Measurements from ENCODE around the gene CTNNBIP1. TPM values are rescaled to one million over a fixed set of nuclear protein-coding genes. Genes with fewer than 3 reads are reported as not detected.

Gene CTNNBIP1
- total and polyA plus RNA-seq, 9 of the 15 experiments (the other 6 are each of a cell fraction or from before 2014, with no cell fraction given), result 0.65 to 29.2 (median 14.7) TPM

GRCh38 chr1:9902060-9902452, 8.0 kb downstream of the CTNNBIP1 start:
- H3K9me1 ChIP-seq (ENCODE audit: control insufficient read depth, insufficient read depth, low read length), result peaks cover 3% of the 10 kb centered on the region
- no peaks in the 10 kb centered on the region for H3K9me3 ChIP-seq (replicated peaks; ENCODE audit: control insufficient read depth, insufficient read depth, low read depth, low read length)
- 0 out of 4 replicates have a peak overlapping the region, but pooled peaks of 1 of the 2 experiments have one; percentile 65 for H3K9ac ChIP-seq (ENCODE audit: insufficient read depth in 1 of 2, low read depth in 2 of 2, low read length in 2 of 2)
- DNase-seq (ENCODE audit: extremely low read depth in 1 of 4, low spot score in 3 of 4), result no peak
- H4K20me1 ChIP-seq (replicated peaks; ENCODE audit: control insufficient read depth, insufficient read depth, low read length), result peaks cover 7% of the 10 kb centered on the region; the same call in 1 of the 2 replicates
- BruUV-seq (replicated peaks), result no TSS peak
- ATAC-seq, result no peak
- intact Hi-C loops (cut with micrococcal nuclease) (no loop called here), in situ Hi-C loops (cut with MboI) (no loop called here)
- TF ChIP-seq NEUROD1 (IDR thresholded peaks at IDR 0.05; ENCODE audit: borderline replicate concordance, low read depth, low read length, partially characterized antibody), result no peak
- 81% methylated on average over 6 of the region's 6 CpGs for WGBS (ENCODE audit: insufficient coverage, low coverage, missing lambda C conversion rate)
- CTCF ChIA-PET (ENCODE audit: low intra/inter-chr PET ratio), result no interaction called here
- H3K27me3 ChIP-seq (ENCODE audit: control insufficient read depth in 2 of 2, insufficient read depth in 2 of 2, low read length in 2 of 2), result no peaks in the 10 kb centered on the region
- POLR2A ChIA-PET, result interaction anchor here (0.6 to 2.0 kb wide), 6 partner anchors 8 to 1035 kb away, joined by 3 to 5 read pairs (median 3); partner anchors contain the start of gene CTNNBIP1
- FAIRE-seq, result no peak
- H3K36me3 ChIP-seq (ENCODE audit: control insufficient read depth, insufficient read depth, low read length), result no peaks in the 10 kb centered on the region
- H2AFZ ChIP-seq (ENCODE audit: low read depth, low read length), result no peak overlapping the region
- peak overlapping the region; percentile 17; the same call in 1 of the 2 replicates for H3K4me2 ChIP-seq (ENCODE audit: insufficient read depth, low read length)
- no peak overlapping the region for H3K27ac ChIP-seq (ENCODE audit: extremely low read depth, low read depth, low read length)
- H3K4me1 ChIP-seq (replicated peaks in 1 of 2; ENCODE audit: control insufficient read depth in 2 of 2, insufficient read depth in 2 of 2, low read length in 2 of 2), result peaks cover 19 to 28% of the 10 kb centered on the region in 2 experiments; a peak in 4 of 5 replicates
- H3K79me2 ChIP-seq (ENCODE audit: control insufficient read depth, insufficient read depth, low read length), result 0 out of 3 replicates have a peak, but pooled peaks cover 2% of the 10 kb centered on the region
- H3K4me3 ChIP-seq, result no peak overlapping the region

GRCh38 chr1:9901148-9902059, 8.7 kb downstream of the CTNNBIP1 start:
- peak; percentile 57 for FAIRE-seq
- no peak for TF ChIP-seq PTTG1 (tag; IDR thresholded peaks at IDR 0.05; ENCODE audit: low read depth)
- TF ChIP-seq POLR2B (IDR thresholded peaks at IDR 0.05; ENCODE audit: low read depth, partially characterized antibody), result no peak
- TF ChIP-seq CCNT2 (IDR thresholded peaks at IDR 0.05; ENCODE audit: borderline replicate concordance, extremely low read depth, insufficient read length, low read depth, low read length), result no peak
- TF ChIP-seq HDAC1 (IDR thresholded peaks at IDR 0.05), result peak in 1 of 2 experiments; percentile 22; a peak in 1 of 4 replicates
- TF ChIP-seq NFE2 (IDR thresholded peaks at IDR 0.05; ENCODE audit: low read depth), result peak; percentile 7; the same call in 1 of the 2 replicates
- no peak for TF ChIP-seq MIER1 (IDR thresholded peaks at IDR 0.05; ENCODE audit: low read depth)
- no peak for TF ChIP-seq NR1H2 (CRISPR knock-in tag; IDR thresholded peaks at IDR 0.05)
- TF ChIP-seq ZNF384 (IDR thresholded peaks at IDR 0.05; ENCODE audit: low read depth, low read length), result no peak
- TF ChIP-seq ZNF253 (CRISPR knock-in tag; conservative IDR thresholded peaks at IDR 0.05), result no peak
- TF ChIP-seq NRF1 (conservative IDR thresholded peaks at IDR 0.05 in 1 of 2, IDR thresholded peaks at IDR 0.05 in 1 of 2), result peak in 1 of 2 experiments; percentile 32; a peak in 1 of 4 replicates
- peak; percentile 88 for TF ChIP-seq DACH1 (IDR thresholded peaks at IDR 0.05; ENCODE audit: partially characterized antibody)
- no peak for TF ChIP-seq MEF2A (IDR thresholded peaks at IDR 0.05; ENCODE audit: control insufficient read depth, low read depth, low read length)
- TF ChIP-seq MTA1 (IDR thresholded peaks at IDR 0.05; ENCODE audit: borderline replicate concordance), result no peak
- TF ChIP-seq ZNF551 (CRISPR knock-in tag; IDR thresholded peaks at IDR 0.05), result no peak

More at GRCh38 chr1:9901148-9902059, 8.7 kb downstream of the CTNNBIP1 start:
- Histone ChIP-seq H3K27me3 (ENCODE audit: control insufficient read depth in 2 of 2, insufficient read depth in 2 of 2, low read length in 2 of 2) (no peaks in the 10 kb centered on the region), H3K9ac (ENCODE audit: insufficient read depth in 1 of 2, low read depth in 2 of 2, low read length in 2 of 2) (peak overlapping the region in 1 of 2 experiments; percentile 65; a peak in 2 of 4 replicates), H4K20me1 (replicated peaks; ENCODE audit: control insufficient read depth, insufficient read depth, low read length) (peaks cover 7% of the 10 kb centered on the region; the same call in 1 of the 2 replicates), H3K9me1 (ENCODE audit: control insufficient read depth, insufficient read depth, low read length) (peaks cover 3% of the 10 kb centered on the region), H3K27ac (ENCODE audit: extremely low read depth, low read depth, low read length) (no peak overlapping the region), H3K4me2 (ENCODE audit: insufficient read depth, low read length) (peak overlapping the region; percentile 17; the same call in 1 of the 2 replicates), H3K9me3 (replicated peaks; ENCODE audit: control insufficient read depth, insufficient read depth, low read depth, low read length) (no peaks in the 10 kb centered on the region), H2AFZ (ENCODE audit: low read depth, low read length) (no peak overlapping the region), H3K79me2 (ENCODE audit: control insufficient read depth, insufficient read depth, low read length) (0 out of 3 replicates have a peak, but pooled peaks cover 2% of the 10 kb centered on the region), H3K4me1 (replicated peaks in 1 of 2; ENCODE audit: control insufficient read depth in 2 of 2, insufficient read depth in 2 of 2, low read length in 2 of 2) (peaks cover 19 to 28% of the 10 kb centered on the region in 2 experiments; a peak in 4 of 5 replicates), H3K36me3 (ENCODE audit: control insufficient read depth, insufficient read depth, low read length) (no peaks in the 10 kb centered on the region), H3K4me3 (no peak overlapping the region)
- in situ Hi-C loops (cut with MboI), result no loop called here
- no TSS peak for BruUV-seq (replicated peaks)
- WGBS (ENCODE audit: insufficient coverage, low coverage, missing lambda C conversion rate), result 14% methylated on average over 9 of the region's 9 CpGs
- intact Hi-C loops (cut with micrococcal nuclease), result no loop called here
- CTCF ChIA-PET (ENCODE audit: low intra/inter-chr PET ratio), result no interaction called here
- ATAC-seq (peak; percentile 90), DNase-seq (ENCODE audit: extremely low read depth in 1 of 4, low spot score in 3 of 4) (peak in 3 of 4 experiments; percentile 48 to 71 (median 53))
- POLR2A ChIA-PET, result interaction anchor here (0.6 to 2.0 kb wide), 13 partner anchors 9 to 1034 kb away, joined by 3 to 6 read pairs (median 3); partner anchors contain the start of gene CTNNBIP1
